ENCODE results near the gene KIAA1217. TPM values are rescaled to one million over a fixed set of nuclear protein-coding genes. Genes with fewer than 3 reads are reported as not detected.
"Not testable (repeated sequence)": the region's sequence is repeated elsewhere in the genome, so short reads cannot be mapped to it uniquely, and the experiment has no call there.

The KIAA1217 gene
- total RNA-seq, 2 donors from 2014 or later = 69.2 to 78.4 TPM

GRCh38 chr10:24350922-24351225 lies 141.9 kb downstream of the KIAA1217 start:
- ATAC-seq; DNase-seq; intact Hi-C loops (cut with DNase I, micrococcal nuclease): not testable (repeated sequence)

GRCh38 chr10:24351961-24352360 lies 143.0 kb downstream of the KIAA1217 start:
- intact Hi-C loops (cut with DNase I, micrococcal nuclease) = no loop called here
- ATAC-seq = no peak
- DNase-seq = no peak

GRCh38 chr10:24352399-24352798 lies 143.5 kb downstream of the KIAA1217 start:
- ATAC-seq (no peak), DNase-seq (no peak)
- intact Hi-C loops (cut with DNase I, micrococcal nuclease) = no loop called here

- DNase-seq = no peak
- intact Hi-C loops (cut with DNase I, micrococcal nuclease) = no loop called here
- no peak for ATAC-seq
Observed at GRCh38 chr10:24353319-24353718, 144.4 kb downstream of the KIAA1217 start.

- intact Hi-C loops (cut with DNase I, micrococcal nuclease) = no loop called here
- no peak for DNase-seq
- no peak for ATAC-seq
Observed at GRCh38 chr10:24355056-24355688, 146.2 kb downstream of the KIAA1217 start.

- no peak for DNase-seq
- no peak for ATAC-seq
- intact Hi-C loops (cut with DNase I, micrococcal nuclease) = no loop called here
Observed at GRCh38 chr10:24357344-24358004, 148.5 kb downstream of the KIAA1217 start.

- DNase-seq (no peak), ATAC-seq (no peak)
- intact Hi-C loops (cut with DNase I, micrococcal nuclease) = no loop called here
Observed at GRCh38 chr10:24358022-24358421, 149.1 kb downstream of the KIAA1217 start.

GRCh38 chr10:24360282-24361127 lies 151.6 kb downstream of the KIAA1217 start:
- intact Hi-C loops (cut with DNase I, micrococcal nuclease) = loop anchor here in 1 of 2 donors (10.0 kb wide), 2 partner anchors 154 to 366 kb away; no protein-coding TSS in a partner anchor
- peak; percentile 83 for ATAC-seq
- peak; percentile 60 to 83 for DNase-seq

GRCh38 chr10:24363070-24363469 lies 154.1 kb downstream of the KIAA1217 start:
- DNase-seq (no peak), ATAC-seq (no peak)
- intact Hi-C loops (cut with DNase I, micrococcal nuclease) = loop anchor here in 1 of 2 donors (10.0 kb wide), 2 partner anchors 152 to 368 kb away; no protein-coding TSS in a partner anchor

GRCh38 chr10:24367688-24368087 lies 158.8 kb downstream of the KIAA1217 start:
- no peak for ATAC-seq
- intact Hi-C loops (cut with DNase I, micrococcal nuclease) = loop anchor here in 1 of 2 donors (10.0 kb wide), 2 partner anchors 147 to 373 kb away; no protein-coding TSS in a partner anchor
- DNase-seq = no peak

GRCh38 chr10:24370877-24371276 lies 161.9 kb downstream of the KIAA1217 start:
- intact Hi-C loops (cut with DNase I, micrococcal nuclease) = no loop called here
- no peak for ATAC-seq

GRCh38 chr10:24371396-24371795 lies 162.5 kb downstream of the KIAA1217 start:
- DNase-seq (no peak), ATAC-seq (no peak)
- intact Hi-C loops (cut with DNase I, micrococcal nuclease) = no loop called here

More at GRCh38 chr10:24370877-24371276, 161.9 kb downstream of the KIAA1217 start:
- DNase-seq = no peak

- ATAC-seq (no peak), DNase-seq (no peak)
- intact Hi-C loops (cut with DNase I, micrococcal nuclease) = no loop called here
Observed at GRCh38 chr10:24374134-24374915, 165.4 kb downstream of the KIAA1217 start.

GRCh38 chr10:24375510-24375909 lies 166.6 kb downstream of the KIAA1217 start:
- intact Hi-C loops (cut with DNase I, micrococcal nuclease) = no loop called here

GRCh38 chr10:24376731-24377130 lies 167.8 kb downstream of the KIAA1217 start:
- ATAC-seq = no peak
- intact Hi-C loops (cut with DNase I, micrococcal nuclease) = no loop called here
- DNase-seq = no peak

More at GRCh38 chr10:24375510-24375909, 166.6 kb downstream of the KIAA1217 start:
- ATAC-seq (no peak), DNase-seq (no peak)

GRCh38 chr10:24378126-24378920 lies 169.4 kb downstream of the KIAA1217 start:
- ATAC-seq (no peak), DNase-seq (no peak)
- intact Hi-C loops (cut with DNase I, micrococcal nuclease) = no loop called here

GRCh38 chr10:24381235-24382010 lies 172.5 kb downstream of the KIAA1217 start:
- DNase-seq (no peak), ATAC-seq (no peak)
- intact Hi-C loops (cut with DNase I, micrococcal nuclease) = no loop called here
